ENCODE measurements around the gene PKMYT1. TPM values are rescaled to one million over a fixed set of nuclear protein-coding genes. Genes with fewer than 3 reads are reported as not detected.

The PKMYT1 gene
- total and polyA plus RNA-seq, 2 of the 4 experiments (the other 2 are of a cell fraction), result 1.8 to 14.9 TPM

- Histone ChIP-seq H3K4me3 (ENCODE audit: insufficient read depth, low read depth, low read length) (no peak overlapping the region), H3K9ac (ENCODE audit: low read depth, low read length) (no peak overlapping the region), H2BK120ac (ENCODE audit: low read depth, low read length) (no peak overlapping the region), H3K4me2 (ENCODE audit: low read depth, low read length) (no peak overlapping the region), H3K9me1 (ENCODE audit: insufficient read depth, low read length) (no peaks in the 10 kb centered on the region), H2AK9ac (replicated peaks; ENCODE audit: low read depth, low read length, poor library complexity) (no peak overlapping the region), H3K4ac (ENCODE audit: low read depth, low read length) (no peak overlapping the region), H3K56ac (ENCODE audit: extremely low read depth, insufficient read depth, low read length) (no peak overlapping the region), H2BK20ac (ENCODE audit: low read depth, low read length) (no peak overlapping the region), H3K79me1 (ENCODE audit: low read depth in 1 of 2, low read length in 2 of 2) (no peaks in the 10 kb centered on the region), H4K20me1 (ENCODE audit: insufficient read depth, low read length) (no peaks in the 10 kb centered on the region), H4K91ac (ENCODE audit: insufficient read depth, low read depth, low read length) (no peak overlapping the region), H3K27ac (ENCODE audit: insufficient read depth, low read length) (no peak overlapping the region), H2AK5ac (ENCODE audit: low read depth, low read length) (no peak overlapping the region), H3K36me3 (ENCODE audit: control insufficient read depth, insufficient read depth, low read length) (peaks cover 76% of the 10 kb centered on the region), H3K14ac (replicated peaks; ENCODE audit: low read depth, low read length) (no peak overlapping the region), H2BK5ac (ENCODE audit: low read depth, low read length, poor library complexity, severe bottlenecking) (no peak overlapping the region), H2AFZ (replicated peaks; ENCODE audit: low read length, poor library complexity) (no peak overlapping the region), H3K23ac (ENCODE audit: low read depth, low read length) (no peak overlapping the region), H2BK15ac (ENCODE audit: low read depth, low read length) (no peak overlapping the region), H3K9me3 (ENCODE audit: control insufficient read depth, insufficient read depth, low read length) (no peaks in the 10 kb centered on the region), H3K4me1 (ENCODE audit: control insufficient read depth, insufficient read depth, low read length) (no peaks in the 10 kb centered on the region), H4K5ac (ENCODE audit: low read depth, low read length) (no peak overlapping the region), H3K27me3 (ENCODE audit: control insufficient read depth, insufficient read depth, low read length) (no peaks in the 10 kb centered on the region), H3K18ac (ENCODE audit: low read depth, low read length) (no peak overlapping the region), H4K8ac (ENCODE audit: low read depth in 2 of 2, low read length in 2 of 2) (no peak overlapping the region)
- intact Hi-C loops (cut with micrococcal nuclease) (no loop called here), in situ Hi-C loops (cut with MboI; ENCODE audit: low sequenced_read_pairs) (no loop called here), dilution Hi-C loops (cut with HindIII; ENCODE audit: low sequenced_read_pairs, unreplicated experiment) (no loop called here)
- TF ChIP-seq CHD1 (IDR thresholded peaks at IDR 0.05; ENCODE audit: low read depth, low read length), result no peak
- TF ChIP-seq CTCF (conservative IDR thresholded peaks at IDR 0.05; ENCODE audit: low read depth, low read length), result no peak
- TF ChIP-seq NFE2L2 (IDR thresholded peaks at IDR 0.05; ENCODE audit: low read depth, low read length), result no peak
- TF ChIP-seq, protein P1, sequence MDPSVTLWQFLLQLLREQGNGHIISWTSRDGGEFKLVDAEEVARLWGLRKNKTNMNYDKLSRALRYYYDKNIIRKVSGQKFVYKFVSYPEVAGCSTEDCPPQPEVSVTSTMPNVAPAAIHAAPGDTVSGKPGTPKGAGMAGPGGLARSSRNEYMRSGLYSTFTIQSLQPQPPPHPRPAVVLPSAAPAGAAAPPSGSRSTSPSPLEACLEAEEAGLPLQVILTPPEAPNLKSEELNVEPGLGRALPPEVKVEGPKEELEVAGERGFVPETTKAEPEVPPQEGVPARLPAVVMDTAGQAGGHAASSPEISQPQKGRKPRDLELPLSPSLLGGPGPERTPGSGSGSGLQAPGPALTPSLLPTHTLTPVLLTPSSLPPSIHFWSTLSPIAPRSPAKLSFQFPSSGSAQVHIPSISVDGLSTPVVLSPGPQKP (IDR thresholded peaks at IDR 0.05; ENCODE audit: borderline replicate concordance, low read depth, low read length), result no peak
- no peak for TF ChIP-seq MAZ (IDR thresholded peaks at IDR 0.05; ENCODE audit: borderline replicate concordance, low read depth, low read length)
- TF ChIP-seq USF2 (IDR thresholded peaks at IDR 0.05; ENCODE audit: low read depth, low read length), result no peak
- no peak for TF ChIP-seq RAD21 (IDR thresholded peaks at IDR 0.05; ENCODE audit: low read length)
- no peak for TF ChIP-seq BHLHE40 (IDR thresholded peaks at IDR 0.05; ENCODE audit: low read depth, low read length)
- no peak for ATAC-seq (ENCODE audit: low read depth)
- no peak for DNase-seq
- POLR2A ChIA-PET (ENCODE audit: unreplicated experiment), result no interaction called here
- no TSS peak for BruUV-seq (replicated peaks)
- CTCF ChIA-PET, result no interaction called here
- 100% methylated on average over 5 of the region's 12 CpGs; no CpG with 5 or more reads in 1 of the 2 experiments for WGBS, 2 experiments (ENCODE audit: extremely low coverage in 2 of 2, insufficient read length in 1 of 2)
Observed at GRCh38 chr16:2938206-2938605, 42.0 kb downstream of the PKMYT1 start.
